ENCODE data around the gene POLK.
"Not testable (repeated sequence)": the region's sequence is repeated elsewhere in the genome, so short reads cannot be mapped to it uniquely, and the experiment has no call there.

POLK gene

GRCh38 chr5:75526070-75526469, 14.4 kb downstream of the POLK start:
- Histone ChIP-seq H3K4me2 (ENCODE audit: low read depth, low read length, poor library complexity, severe bottlenecking) (no peak overlapping the region), H3K79me2 (ENCODE audit: insufficient read depth, low read length) (peaks cover 55% of the 10 kb centered on the region), H3K9me3 (ENCODE audit: insufficient read depth, low read depth, low read length) (peaks cover 13% of the 10 kb centered on the region)

DNA sequence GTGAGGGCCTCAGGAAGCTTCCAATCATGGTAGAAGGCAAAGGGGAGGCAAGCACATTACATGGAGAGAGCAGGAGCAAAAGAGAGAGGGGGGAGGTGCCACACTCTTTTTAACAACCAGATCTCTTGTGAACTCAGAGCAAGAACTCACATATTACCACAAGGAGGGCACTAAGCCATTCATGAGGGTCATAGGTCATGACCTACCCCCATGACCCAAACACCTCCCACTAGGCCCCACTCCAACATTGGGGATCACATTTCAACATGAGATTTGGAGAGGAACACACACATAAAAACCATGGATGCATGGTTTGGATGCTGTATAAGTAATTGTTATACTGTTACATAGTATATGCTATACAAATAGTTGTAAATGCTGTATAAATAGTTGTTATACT, 17.5 kb downstream of the POLK start:
- Histone ChIP-seq H3K9me2 (replicated peaks; ENCODE audit: low read depth, low read length) (no peaks in the 10 kb centered on the region), H3K4me3 (ENCODE audit: low read length, poor library complexity, severe bottlenecking) (no peak overlapping the region), H3K27me3 (ENCODE audit: insufficient read depth, low read length, poor library complexity, severe bottlenecking) (no peaks in the 10 kb centered on the region), H3F3A (ENCODE audit: low read depth) (no peaks in the 10 kb centered on the region; the same call in 1 of the 2 replicates), H3K79me2 (ENCODE audit: insufficient read depth, low read length) (peaks cover 59% of the 10 kb centered on the region), H3K4me1 (ENCODE audit: insufficient read depth, low read length, poor library complexity, severe bottlenecking) (no peaks in the 10 kb centered on the region), H3K4me2 (ENCODE audit: low read depth, low read length, poor library complexity, severe bottlenecking) (no peak overlapping the region), H3K9me3 (ENCODE audit: insufficient read depth, low read depth, low read length) (peaks cover 16% of the 10 kb centered on the region), H3K9ac (ENCODE audit: low read depth, low read length, poor library complexity, severe bottlenecking) (no peak overlapping the region), H3K36me3 (ENCODE audit: insufficient read depth, low read length) (peaks cover 7% of the 10 kb centered on the region; the same call in 1 of the 2 replicates), H4K20me1 (ENCODE audit: insufficient read depth, low read length, poor library complexity, severe bottlenecking) (peaks cover 11% of the 10 kb centered on the region), H2AFZ (ENCODE audit: low read length) (no peak overlapping the region)
- TF ChIP-seq EZH2phosphoT487 (IDR thresholded peaks at IDR 0.05; ENCODE audit: borderline replicate concordance), result no peak
- TF ChIP-seq, protein P1, sequence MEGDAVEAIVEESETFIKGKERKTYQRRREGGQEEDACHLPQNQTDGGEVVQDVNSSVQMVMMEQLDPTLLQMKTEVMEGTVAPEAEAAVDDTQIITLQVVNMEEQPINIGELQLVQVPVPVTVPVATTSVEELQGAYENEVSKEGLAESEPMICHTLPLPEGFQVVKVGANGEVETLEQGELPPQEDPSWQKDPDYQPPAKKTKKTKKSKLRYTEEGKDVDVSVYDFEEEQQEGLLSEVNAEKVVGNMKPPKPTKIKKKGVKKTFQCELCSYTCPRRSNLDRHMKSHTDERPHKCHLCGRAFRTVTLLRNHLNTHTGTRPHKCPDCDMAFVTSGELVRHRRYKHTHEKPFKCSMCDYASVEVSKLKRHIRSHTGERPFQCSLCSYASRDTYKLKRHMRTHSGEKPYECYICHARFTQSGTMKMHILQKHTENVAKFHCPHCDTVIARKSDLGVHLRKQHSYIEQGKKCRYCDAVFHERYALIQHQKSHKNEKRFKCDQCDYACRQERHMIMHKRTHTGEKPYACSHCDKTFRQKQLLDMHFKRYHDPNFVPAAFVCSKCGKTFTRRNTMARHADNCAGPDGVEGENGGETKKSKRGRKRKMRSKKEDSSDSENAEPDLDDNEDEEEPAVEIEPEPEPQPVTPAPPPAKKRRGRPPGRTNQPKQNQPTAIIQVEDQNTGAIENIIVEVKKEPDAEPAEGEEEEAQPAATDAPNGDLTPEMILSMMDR (conservative IDR thresholded peaks at IDR 0.05; ENCODE audit: low read length), result no peak

More at GRCh38 chr5:75526070-75526469, 14.4 kb downstream of the POLK start:
- Histone ChIP-seq H3K4me3 (ENCODE audit: low read length, poor library complexity, severe bottlenecking) (no peak overlapping the region), H3K9me2 (replicated peaks; ENCODE audit: low read depth, low read length) (no peaks in the 10 kb centered on the region), H3K4me1 (ENCODE audit: insufficient read depth, low read length, poor library complexity, severe bottlenecking) (no peaks in the 10 kb centered on the region), H3K9ac (ENCODE audit: low read depth, low read length, poor library complexity, severe bottlenecking) (no peak overlapping the region), H3K27me3 (ENCODE audit: insufficient read depth, low read length, poor library complexity, severe bottlenecking) (no peaks in the 10 kb centered on the region), H2AFZ (ENCODE audit: low read length) (no peak overlapping the region), H3F3A (ENCODE audit: low read depth) (no peaks in the 10 kb centered on the region; the same call in 1 of the 2 replicates), H3K36me3 (ENCODE audit: insufficient read depth, low read length) (peaks cover 11% of the 10 kb centered on the region), H4K20me1 (ENCODE audit: insufficient read depth, low read length, poor library complexity, severe bottlenecking) (peaks cover 15% of the 10 kb centered on the region)
- TF ChIP-seq, protein P1 (conservative IDR thresholded peaks at IDR 0.05; ENCODE audit: low read length), result no peak
- TF ChIP-seq EZH2phosphoT487 (IDR thresholded peaks at IDR 0.05; ENCODE audit: borderline replicate concordance), result no peak

DNA sequence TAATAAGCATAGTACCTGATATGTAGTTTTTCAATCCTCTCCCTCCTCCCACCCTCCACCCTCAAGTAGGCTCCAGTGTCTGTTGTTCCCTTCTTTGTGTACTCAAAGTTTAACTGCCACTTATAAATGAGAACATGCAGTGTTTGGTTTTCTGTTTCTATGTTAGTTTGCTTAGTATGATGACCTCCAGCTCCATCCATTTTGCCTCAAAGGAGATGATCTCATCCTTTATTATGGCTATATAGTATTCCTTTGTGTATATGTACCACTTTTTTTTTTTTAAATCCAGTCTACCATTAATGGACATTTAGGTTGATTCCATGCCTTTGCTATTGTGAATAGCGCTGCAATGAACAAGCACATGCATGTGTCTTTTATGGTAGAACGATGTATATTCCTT, 20.5 kb downstream of the POLK start:
- TF ChIP-seq EZH2phosphoT487 (IDR thresholded peaks at IDR 0.05; ENCODE audit: borderline replicate concordance), result no peak
- TF ChIP-seq, protein P1 (conservative IDR thresholded peaks at IDR 0.05; ENCODE audit: low read length), result no peak
- Histone ChIP-seq H3K4me2 (ENCODE audit: low read depth, low read length, poor library complexity, severe bottlenecking) (no peak overlapping the region), H3K9ac (ENCODE audit: low read depth, low read length, poor library complexity, severe bottlenecking) (no peak overlapping the region), H3K9me3 (ENCODE audit: insufficient read depth, low read depth, low read length) (peaks cover 21% of the 10 kb centered on the region), H4K20me1 (ENCODE audit: insufficient read depth, low read length, poor library complexity, severe bottlenecking) (no peaks in the 10 kb centered on the region), H3F3A (ENCODE audit: low read depth) (no peaks in the 10 kb centered on the region; the same call in 1 of the 2 replicates), H3K27me3 (ENCODE audit: insufficient read depth, low read length, poor library complexity, severe bottlenecking) (no peaks in the 10 kb centered on the region), H3K36me3 (ENCODE audit: insufficient read depth, low read length) (peaks cover 13% of the 10 kb centered on the region; the same call in 1 of the 2 replicates), H3K4me1 (ENCODE audit: insufficient read depth, low read length, poor library complexity, severe bottlenecking) (peaks cover 5% of the 10 kb centered on the region), H2AFZ (ENCODE audit: low read length) (no peak overlapping the region), H3K9me2 (replicated peaks; ENCODE audit: low read depth, low read length) (no peaks in the 10 kb centered on the region), H3K79me2 (ENCODE audit: insufficient read depth, low read length) (peaks cover 68% of the 10 kb centered on the region), H3K4me3 (ENCODE audit: low read length, poor library complexity, severe bottlenecking) (no peak overlapping the region)

DNA sequence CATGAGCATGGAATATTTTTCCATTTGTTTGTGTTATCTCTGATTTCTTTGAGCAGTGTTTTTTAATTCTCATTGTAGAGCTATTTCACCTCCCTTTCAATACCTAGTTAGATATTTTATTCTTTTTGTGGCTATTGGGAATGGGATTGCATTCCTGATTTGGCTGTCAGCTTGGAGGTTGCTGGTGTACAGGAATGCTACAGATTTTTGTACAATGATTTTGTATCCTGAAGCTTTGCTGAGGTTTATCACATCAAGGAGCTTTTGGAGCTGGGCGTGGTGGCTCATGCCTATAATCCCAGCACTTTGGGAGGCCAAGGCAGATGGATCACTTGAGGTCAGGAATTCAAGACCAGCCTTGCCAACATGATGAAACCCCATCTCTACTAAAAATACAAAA, 22.0 kb downstream of the POLK start:
- not testable (repeated sequence) for H3K4me3 ChIP-seq (ENCODE audit: low read length, poor library complexity, severe bottlenecking); H3K4me1 ChIP-seq (ENCODE audit: insufficient read depth, low read length, poor library complexity, severe bottlenecking); H3K9ac ChIP-seq (ENCODE audit: low read depth, low read length, poor library complexity, severe bottlenecking); H3F3A ChIP-seq (ENCODE audit: low read depth); H2AFZ ChIP-seq (ENCODE audit: low read length); H3K4me2 ChIP-seq (ENCODE audit: low read depth, low read length, poor library complexity, severe bottlenecking); H4K20me1 ChIP-seq (ENCODE audit: insufficient read depth, low read length, poor library complexity, severe bottlenecking); H3K9me2 ChIP-seq (replicated peaks; ENCODE audit: low read depth, low read length); H3K27me3 ChIP-seq (ENCODE audit: insufficient read depth, low read length, poor library complexity, severe bottlenecking)
- Histone ChIP-seq H3K36me3 (ENCODE audit: insufficient read depth, low read length) (peaks cover 13% of the 10 kb centered on the region; the same call in 1 of the 2 replicates), H3K9me3 (ENCODE audit: insufficient read depth, low read depth, low read length) (peaks cover 21% of the 10 kb centered on the region), H3K79me2 (ENCODE audit: insufficient read depth, low read length) (peaks cover 64% of the 10 kb centered on the region)
